Transverse colon (tissue), 3 donors: ENCODE measurements around the gene HAGH.
A peak's percentile ranks its signal among the peaks of the same experiment; 100 is the strongest.

Experiments
- CTCF ChIP-seq, 5 experiments: fragments of 200-600 bp in 3 of 5; fragments of 450-650 bp in 2 of 5; sonication (generic) in 3 of 5; IDR thresholded peaks; 1 replicate in 2 of 5; 2 replicates in 3 of 5; pipeline ENCODE4 v1.5.1; 2016 to 2017; ENCODE audit warnings: antibody characterized with exemption in 5 of 5, inconsistent platforms in 3 of 5, mild to moderate bottlenecking in 2 of 5, moderate library complexity in 1 of 5
- POLR2A ChIP-seq: fragments of 450-650 bp; IDR thresholded peaks from one replicate; pipeline ENCODE4 v1.6.1; 2016; ENCODE audit warnings: antibody characterized with exemption, mild to moderate bottlenecking, moderate library complexity

- TF ChIP-seq CTCF (IDR thresholded peaks at IDR 0.05) (no peak), POLR2A (peak; percentile 58)
Measured at GRCh38 chr16:1770328-1771187, 56.1 kb downstream of the HAGH start.
